Fibroblast of pulmonary artery (primary cell): ENCODE measurements around the gene WDR54.

Source experiments
- DNase-seq: peaks from one replicate; pipeline ENCODE4 v3.0.0-alpha.2; 2010; ENCODE audit warnings: low read depth
- H3K4me3 ChIP-seq: replicated peaks from 2 replicates; pipeline ENCODE4 v1.5.1; 2011; ENCODE audit warnings: low read depth, mild to moderate bottlenecking, control low read depth, low read length, moderate library complexity
- TF ChIP-seq, protein P1 (sequence below): IDR thresholded peaks from 2 replicates; pipeline ENCODE4 v1.5.1; 2011; ENCODE audit warnings: mild to moderate bottlenecking, control low read depth, low read length, inconsistent platforms; ENCODE audit errors: missing control alignments

WDR54 gene

DNA sequence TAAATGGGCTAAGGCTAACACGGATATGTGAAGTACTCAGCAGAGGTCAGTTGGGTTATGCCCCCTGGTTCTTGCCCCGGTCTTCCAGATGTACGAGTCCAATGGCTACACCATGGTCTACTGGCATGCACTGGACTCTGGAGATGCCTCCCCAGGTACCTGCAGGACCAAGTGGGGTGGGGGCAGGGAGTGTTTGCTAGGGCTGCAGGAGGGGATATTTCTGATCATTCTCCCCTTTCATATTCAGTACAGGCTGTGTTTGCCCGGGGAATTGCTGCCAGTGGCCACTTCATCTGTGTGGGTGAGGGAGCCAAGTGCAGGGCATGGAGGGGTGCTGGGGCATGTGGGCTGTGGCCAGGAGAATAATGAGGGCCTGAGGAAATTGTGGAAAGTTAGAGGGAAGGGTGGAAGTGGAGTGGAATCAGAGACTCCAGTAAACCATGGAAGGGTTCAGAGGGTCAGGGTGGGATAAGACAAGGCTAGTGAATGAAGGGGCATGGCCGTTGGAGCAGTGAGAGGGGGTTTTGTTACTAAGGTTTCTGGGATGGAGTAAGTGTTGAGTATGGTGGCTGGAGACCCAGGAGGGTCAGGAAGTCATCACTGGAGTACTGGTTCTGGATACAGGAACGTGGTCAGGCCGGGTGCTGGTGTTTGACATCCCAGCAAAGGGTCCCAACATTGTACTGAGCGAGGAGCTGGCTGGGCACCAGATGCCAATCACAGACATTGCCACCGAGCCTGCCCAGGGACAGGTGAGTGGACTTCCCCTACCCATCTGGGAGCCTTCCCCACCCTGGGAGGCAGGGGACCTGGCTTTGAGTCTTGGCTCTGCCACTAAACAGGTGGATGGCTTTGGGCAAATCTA lies 1.9 kb downstream of the WDR54 start:
- TF ChIP-seq, protein P1, sequence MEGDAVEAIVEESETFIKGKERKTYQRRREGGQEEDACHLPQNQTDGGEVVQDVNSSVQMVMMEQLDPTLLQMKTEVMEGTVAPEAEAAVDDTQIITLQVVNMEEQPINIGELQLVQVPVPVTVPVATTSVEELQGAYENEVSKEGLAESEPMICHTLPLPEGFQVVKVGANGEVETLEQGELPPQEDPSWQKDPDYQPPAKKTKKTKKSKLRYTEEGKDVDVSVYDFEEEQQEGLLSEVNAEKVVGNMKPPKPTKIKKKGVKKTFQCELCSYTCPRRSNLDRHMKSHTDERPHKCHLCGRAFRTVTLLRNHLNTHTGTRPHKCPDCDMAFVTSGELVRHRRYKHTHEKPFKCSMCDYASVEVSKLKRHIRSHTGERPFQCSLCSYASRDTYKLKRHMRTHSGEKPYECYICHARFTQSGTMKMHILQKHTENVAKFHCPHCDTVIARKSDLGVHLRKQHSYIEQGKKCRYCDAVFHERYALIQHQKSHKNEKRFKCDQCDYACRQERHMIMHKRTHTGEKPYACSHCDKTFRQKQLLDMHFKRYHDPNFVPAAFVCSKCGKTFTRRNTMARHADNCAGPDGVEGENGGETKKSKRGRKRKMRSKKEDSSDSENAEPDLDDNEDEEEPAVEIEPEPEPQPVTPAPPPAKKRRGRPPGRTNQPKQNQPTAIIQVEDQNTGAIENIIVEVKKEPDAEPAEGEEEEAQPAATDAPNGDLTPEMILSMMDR = no peak
- no peak for DNase-seq
- no peak overlapping the region for H3K4me3 ChIP-seq

DNA sequence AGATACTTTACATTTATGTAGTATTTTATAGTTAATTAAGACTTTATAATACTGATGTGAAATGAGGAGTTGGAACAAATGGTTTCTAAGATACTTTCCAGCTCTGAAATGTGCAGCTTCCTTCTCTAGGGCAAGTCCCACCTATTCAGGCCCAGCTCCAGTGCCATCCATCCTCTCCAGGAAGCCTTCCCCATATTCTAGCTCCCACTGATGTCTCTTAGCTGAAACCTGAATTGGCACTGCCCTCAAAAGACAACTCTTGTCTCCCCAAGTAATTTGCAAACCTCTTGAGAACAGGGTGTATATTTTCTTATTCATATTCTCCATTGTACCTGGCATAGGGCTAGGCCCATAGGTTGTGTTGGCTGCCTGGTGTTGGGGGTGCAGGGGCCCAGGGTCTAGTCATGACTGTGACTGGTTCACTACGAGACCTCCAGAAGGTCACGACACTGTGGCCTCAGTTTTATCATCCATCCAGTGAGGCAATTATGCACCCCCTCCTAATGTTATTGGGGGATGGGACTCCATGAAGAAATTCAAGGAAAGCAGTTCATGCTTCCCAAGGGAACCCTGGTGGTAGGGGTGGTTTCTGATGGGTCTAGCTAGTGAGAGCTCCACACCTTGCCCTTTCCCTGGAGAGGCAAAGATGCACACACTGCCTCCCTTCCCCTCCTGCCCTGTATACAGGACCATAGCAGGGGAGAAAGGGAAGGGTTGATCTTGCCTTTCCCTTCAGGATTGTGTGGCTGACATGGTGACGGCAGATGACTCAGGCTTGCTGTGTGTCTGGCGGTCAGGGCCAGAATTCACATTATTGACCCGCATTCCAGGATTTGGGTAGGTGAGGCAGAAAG lies 2.8 kb downstream of the WDR54 start:
- TF ChIP-seq, protein P1 = no peak
- no peak for DNase-seq
- H3K4me3 ChIP-seq = no peak overlapping the region

DNA sequence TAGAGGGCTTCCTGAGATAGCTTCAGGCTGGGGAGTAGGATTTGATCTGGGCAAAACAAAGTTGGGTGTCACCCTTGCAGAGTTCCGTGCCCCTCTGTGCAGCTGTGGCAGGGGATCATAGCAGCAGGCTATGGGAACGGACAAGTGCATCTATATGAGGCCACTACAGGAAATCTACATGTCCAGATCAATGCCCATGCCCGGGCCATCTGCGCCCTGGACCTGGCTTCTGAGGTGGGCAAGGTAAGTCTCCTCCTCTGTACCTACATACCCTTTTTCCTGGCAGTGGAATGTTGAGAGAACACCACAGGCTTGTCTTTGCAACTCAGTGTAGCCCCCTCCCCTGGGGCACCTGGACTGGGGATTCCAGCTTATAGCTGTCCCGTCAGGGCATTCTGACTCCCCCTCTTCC lies 3.5 kb downstream of the WDR54 start:
- no peak for DNase-seq
- TF ChIP-seq, protein P1 = no peak
- H3K4me3 ChIP-seq = no peak overlapping the region

DNA sequence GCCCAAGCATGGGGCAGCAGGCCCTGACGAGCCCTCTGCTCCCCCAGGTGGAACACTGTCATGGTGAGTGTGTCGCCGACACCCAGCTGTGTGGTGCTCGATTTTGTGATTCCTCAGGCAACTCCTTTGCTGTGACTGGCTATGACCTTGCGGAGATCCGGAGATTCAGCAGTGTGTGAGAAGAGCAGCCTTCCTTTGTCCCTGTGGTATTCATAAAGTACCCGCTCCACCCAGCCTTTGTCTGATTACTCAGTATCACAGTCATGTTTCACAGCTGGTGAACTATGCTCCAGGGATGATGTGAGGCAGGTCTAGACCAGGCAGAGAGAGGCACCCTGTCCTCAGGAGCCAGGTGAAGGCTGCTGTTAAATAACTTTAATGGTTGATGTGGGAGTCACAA lies 4.0 kb downstream of the WDR54 start:
- no peak for DNase-seq

GRCh38 chr2:74426181-74426758 lies 4.7 kb downstream of the WDR54 start:
- H3K4me3 ChIP-seq = no peak overlapping the region
- TF ChIP-seq, protein P1 = no peak
- DNase-seq = no peak

More for the DNA sequence above, 4.0 kb downstream of the WDR54 start:
- TF ChIP-seq, protein P1 = no peak
- no peak overlapping the region for H3K4me3 ChIP-seq

DNA sequence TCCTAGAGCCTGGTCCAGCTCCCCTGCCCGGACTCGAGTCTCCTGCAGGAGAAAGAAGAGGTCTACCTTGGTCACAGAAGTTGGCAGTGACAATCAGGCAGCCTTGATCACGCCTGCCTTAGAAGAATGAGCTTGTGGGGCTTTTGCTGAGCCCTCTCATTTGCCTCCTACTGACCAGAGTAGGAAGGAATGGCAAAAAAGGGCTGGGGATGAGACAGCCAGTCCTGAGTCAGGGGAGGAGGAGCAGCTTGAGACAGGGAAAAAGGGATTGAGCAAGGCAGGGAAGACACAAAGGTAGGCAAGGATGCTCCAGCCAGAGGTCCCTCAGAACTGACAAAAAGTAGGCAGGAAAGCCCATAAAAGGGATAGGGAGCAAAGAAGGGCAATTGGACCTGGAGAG lies 6.0 kb downstream of the WDR54 start:
- DNase-seq = no peak
- H3K4me3 ChIP-seq = no peak overlapping the region
- TF ChIP-seq, protein P1 = no peak
